HG02973 (cell line): ENCODE results near the gene IFT80.
"Not testable (repeated sequence)": the region's sequence is repeated elsewhere in the genome, so short reads cannot be mapped to it uniquely, and the experiment has no call there.

Experiments used
- ATAC-seq: cut with Tn5 transposase; IDR thresholded peaks from one replicate; pipeline ENCODE4 v1.9.1; 2021; ENCODE audit warnings: moderate library complexity; ENCODE audit not compliant: unreplicated experiment

IFT80 gene

GRCh38 chr3:160280836-160281235 is 118.2 kb downstream of the IFT80 start:
- ATAC-seq: no peak

DNA sequence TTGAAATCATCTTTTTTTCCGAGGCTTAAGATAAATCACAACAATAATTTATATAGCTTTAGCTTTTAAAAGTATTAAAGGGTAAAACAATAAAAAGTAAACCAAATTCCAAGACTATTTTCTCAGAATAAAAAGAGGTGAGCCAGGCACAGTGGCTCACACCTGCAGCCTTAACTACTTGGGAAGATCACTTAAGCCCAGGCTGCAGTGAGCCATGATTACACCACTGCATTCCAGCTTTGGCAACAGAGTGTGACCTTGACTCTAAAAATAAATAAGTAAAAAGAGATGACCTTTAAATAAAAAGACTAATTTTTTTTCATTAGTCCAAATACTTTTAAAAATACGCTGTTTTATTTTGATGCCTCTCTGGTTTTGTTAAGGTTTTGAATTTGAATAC is 119.4 kb downstream of the IFT80 start:
- no peak for ATAC-seq

DNA sequence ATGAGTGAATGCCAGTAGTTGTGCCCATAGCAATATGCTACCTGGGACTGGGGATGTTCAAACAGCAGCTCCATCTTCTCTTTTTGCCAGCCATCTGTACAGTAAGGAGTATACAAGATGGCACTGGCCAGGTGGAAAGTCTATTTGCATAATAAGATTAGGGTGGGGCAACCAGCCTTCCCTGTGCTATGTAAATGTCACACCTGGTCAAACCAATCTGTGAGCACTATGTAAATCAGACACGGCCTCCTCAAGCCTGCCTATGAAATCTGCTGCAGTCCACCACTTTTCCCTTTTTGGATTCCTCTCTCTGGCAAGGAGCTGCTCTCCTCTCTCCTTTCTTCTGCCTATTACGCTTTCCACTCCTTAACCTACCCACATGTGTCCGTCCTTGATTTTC is 120.8 kb downstream of the IFT80 start:
- ATAC-seq: no peak

DNA sequence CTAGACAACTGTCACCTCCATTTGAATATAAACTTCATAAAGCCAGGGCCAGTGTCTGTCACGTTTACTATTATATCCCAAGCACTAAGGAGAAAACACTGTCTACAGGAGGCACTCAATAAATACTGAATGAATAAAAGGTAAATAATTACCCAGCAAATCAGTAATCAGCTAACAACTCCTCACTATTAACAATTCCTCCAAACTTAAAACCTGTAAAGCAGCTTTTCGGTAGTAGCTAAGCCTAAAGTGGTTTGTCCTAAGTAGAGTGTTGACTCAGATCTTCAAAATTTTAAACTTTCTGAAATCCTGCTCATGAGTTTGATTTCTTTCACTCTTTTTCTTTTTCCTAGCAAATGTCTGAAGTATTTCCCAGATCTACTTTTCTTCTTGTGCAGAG is 133.9 kb downstream of the IFT80 start:
- ATAC-seq: no peak

GRCh38 chr3:160260587-160261270 is 138.3 kb downstream of the IFT80 start:
- ATAC-seq: no peak

- ATAC-seq: no peak
Observed at GRCh38 chr3:160259589-160259988, 139.4 kb downstream of the IFT80 start.

- ATAC-seq: no peak
Observed at GRCh38 chr3:160257606-160258005, 141.4 kb downstream of the IFT80 start.

- no peak for ATAC-seq
Observed at GRCh38 chr3:160253298-160253697, 145.7 kb downstream of the IFT80 start.

- no peak for ATAC-seq
Observed at GRCh38 chr3:160247766-160248165, 151.3 kb downstream of the IFT80 start.

DNA sequence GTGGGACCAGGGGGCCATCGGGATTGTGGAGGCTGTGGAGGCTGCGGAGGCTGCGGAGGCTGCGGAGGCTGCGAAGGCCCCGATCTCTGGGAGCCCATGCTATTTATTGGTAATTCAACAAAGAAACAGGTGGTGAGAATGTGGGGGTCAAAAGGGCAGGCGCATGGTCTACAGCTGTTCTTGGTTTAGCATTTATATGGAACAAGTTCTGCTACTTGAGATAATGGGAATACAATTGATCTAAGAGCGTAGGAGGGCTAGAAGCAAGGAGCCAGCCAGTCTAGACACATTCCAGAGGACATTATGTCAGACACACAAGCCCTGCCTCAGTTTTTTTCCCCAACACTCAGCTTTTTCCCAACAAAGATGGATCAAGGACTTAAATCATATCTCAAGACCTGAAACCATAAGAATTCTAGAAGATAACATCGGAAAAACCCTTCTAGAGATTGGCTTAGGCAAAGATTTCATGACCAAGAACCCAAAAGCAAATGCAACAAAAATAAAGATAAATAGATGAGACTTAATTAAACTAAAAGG is 153.7 kb downstream of the IFT80 start:
- no peak for ATAC-seq

DNA sequence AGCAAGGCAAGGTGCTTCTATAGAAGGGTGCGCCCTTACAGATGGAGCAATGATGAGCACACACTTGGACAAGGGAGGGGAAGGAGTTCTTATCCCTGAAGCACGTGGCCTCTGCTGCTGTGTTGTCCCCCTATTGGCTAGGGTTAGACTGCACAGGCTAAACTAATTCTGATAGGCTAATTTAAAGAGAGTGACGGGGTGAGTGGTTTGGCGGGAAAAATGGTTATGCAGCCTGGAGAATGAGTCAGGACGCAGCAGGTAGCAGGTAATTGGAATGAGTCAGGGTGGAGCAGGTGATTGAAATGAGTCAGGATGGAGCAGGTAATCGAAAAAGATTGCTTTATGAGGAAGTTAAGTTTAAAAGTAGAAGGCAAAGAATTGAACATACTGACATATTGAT is 158.3 kb downstream of the IFT80 start:
- not testable (repeated sequence) for ATAC-seq

DNA sequence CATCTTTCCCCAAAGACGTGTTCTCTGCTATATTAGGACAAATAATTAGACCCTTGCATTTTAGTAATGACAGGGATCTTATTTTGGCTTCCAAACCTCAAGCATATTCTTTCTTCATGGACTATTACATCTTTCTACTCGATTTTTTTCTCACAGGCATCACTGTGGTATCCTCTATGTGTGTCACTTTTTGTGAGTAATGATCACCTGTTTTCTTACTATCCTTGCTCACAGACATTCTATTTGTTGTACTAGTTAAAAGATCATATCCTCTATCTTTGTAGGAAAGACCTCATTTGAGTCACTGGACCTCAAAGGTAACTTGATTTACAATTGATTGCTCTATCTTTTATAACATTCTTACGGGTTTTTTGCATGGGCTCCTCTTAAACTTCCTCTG is 167.0 kb downstream of the IFT80 start:
- no peak for ATAC-seq

DNA sequence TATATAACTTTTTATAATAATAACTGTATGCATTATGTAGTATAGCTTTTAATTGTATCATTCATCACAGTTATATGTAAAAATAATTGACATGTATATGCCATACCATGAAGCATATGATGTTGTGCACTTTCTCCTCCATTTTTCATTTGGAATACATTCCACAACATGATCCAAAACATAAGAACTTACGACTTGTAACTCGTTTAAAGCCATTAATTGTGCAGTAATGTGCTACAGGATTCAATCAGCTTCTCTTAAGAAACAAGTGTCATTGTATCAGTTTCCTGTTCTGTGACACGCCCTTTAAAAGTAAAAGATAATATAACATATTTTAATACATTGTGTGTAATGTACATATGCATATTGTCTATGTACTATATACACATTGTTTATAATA is 171.6 kb downstream of the IFT80 start:
- ATAC-seq: no peak

DNA sequence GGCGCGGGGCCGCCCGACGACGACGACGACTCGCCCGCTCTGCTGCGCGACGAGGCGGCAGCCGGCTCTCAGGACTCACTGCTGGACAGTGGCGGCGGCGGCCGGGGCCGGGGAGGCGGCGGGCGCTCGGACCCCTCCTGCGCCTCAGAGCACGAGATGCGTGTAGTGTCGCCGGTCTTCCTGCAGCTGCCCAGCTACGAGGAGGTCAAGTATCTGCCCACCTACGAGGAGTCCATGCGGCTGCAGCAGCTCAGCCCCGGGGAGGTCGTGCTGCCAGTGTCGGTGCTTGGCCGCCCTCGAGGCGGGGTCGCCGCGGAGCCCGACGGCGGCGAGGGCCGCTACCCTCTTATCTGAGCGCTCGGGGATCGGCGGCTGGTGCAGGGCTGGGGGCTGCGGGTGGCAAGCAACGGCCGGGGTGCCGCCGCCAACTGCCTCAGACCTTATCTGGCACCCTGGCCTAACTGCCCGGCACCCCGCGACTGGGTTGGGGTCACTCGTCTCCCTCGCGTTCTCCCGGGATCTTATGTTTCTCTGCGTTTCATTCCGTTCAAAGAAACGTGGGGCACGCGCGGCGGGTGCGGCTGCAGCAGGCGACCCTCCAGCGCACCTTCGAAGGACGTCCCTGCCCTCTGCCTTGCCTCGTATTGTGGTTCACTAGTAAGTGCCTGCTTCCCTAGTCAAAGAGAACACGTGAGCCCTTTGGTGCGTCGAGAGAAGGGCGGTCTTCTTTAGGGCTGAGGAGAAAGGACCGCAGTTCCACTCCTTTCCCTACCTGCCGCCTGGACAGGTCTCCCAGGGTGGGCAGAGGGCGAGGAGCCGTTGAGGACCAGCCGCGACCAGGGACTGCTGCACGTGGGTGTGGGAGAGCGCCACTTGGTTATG is 172.8 kb downstream of the IFT80 start:
- ATAC-seq: peak; percentile 16

DNA sequence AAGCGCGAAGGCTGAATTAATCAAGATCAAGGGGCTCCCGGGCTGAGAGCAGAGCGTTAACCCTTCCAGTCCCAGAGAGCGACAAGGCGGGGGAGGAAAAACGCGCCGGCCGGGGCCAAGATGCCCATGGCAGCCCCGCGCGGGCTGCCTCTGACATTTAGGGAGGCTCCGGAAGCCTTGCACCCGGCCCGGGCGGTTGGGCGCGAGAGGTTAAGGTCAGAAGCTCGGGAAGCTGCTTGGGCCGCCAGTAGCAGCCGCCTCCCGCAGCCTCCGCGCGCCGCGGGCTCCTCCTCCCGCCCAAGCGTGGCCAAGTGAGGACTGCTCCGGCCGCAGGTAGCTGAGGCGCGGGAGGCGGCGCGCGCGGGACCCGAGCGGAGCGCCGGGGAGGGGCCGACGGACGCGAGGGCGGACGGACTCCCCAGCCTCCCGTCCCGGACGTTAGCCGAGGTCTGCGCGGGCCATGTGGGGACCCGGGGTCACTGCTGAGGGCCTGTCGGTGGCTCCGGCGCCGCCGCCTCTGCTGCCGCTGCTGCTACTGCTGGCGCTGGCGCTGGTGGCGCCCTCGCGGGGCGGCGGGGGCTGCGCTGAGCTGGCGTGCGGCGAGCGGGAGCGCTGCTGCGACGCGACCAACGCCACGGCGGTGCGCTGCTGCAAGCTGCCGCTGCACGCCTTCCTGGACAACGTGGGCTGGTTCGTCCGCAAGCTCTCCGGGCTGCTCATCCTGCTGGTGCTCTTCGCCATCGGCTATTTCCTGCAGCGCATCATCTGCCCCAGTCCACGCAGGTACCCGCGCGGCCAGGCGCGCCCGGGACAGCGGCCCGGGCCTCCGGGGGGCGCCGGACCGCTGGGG is 173.6 kb downstream of the IFT80 start, which contains the start of gene C3orf80:
TSS of gene C3orf80 (plus strand) at position 247 of the 850 bp plus-strand sequence. CDS start at position 461, 214 bp downstream.
- ATAC-seq: peak; percentile 80

DNA sequence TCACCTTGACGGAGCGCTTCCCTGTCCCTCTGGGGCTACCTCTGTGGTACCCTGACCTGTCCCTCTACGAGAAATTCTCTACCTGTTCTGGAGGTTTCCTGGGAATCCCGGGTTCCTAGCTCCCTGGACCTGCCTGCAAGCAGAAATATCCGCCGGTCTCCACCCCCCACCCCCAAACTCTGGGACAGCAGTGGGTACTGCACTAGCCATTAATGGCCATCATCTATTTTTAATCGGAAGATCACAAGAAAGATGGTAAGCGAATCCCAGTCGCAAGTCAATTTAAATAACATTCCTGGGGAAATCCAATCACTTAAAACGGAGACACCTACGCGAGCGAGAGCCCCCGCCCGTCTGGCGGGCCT is 174.2 kb downstream of the IFT80 start:
- ATAC-seq: no peak

- no peak for ATAC-seq
Observed at GRCh38 chr3:160224256-160224655, 174.8 kb downstream of the IFT80 start.

DNA sequence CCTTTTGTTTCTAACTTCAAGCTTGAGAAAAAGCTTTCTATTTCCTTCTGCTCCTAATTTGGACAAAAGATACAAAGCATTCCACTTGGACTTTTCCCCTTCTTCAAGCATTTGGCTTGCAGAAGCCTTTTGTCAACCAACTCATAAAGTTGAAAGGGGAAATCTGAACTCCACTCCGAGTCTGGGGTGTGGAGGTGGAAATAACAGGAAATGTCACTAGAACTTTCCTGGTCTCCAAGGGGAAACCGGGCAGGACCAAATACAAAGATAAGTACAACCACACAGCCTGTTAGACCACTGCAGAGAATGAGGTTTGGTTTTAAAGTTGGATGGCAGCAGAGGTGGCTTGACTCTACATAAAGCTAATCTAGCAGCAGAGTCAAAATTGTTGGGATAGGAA is 178.0 kb downstream of the IFT80 start:
- no peak for ATAC-seq

- ATAC-seq: no peak
Observed at GRCh38 chr3:160220038-160220437, 179.0 kb downstream of the IFT80 start.

DNA sequence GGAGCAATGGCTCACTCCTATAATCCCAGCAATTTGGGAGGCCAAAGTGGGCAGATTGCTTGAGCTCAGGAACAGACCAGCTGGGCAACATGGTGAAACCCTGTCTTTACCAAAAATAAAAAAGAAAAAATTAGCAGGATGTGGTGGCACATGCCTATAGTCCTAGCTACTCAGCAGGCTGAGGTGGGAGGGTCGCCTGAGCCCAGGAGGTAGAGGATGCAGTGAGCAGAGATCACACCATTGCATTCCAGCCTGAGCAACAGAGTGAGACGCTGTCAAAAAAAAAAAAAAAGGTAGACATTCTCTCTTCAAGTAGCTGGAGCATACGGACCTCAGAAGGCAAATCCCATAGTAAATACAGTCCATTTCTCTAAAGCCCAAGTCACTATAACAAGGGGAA is 180.9 kb downstream of the IFT80 start:
- no peak for ATAC-seq

GRCh38 chr3:160217675-160218074 is 181.3 kb downstream of the IFT80 start:
- no peak for ATAC-seq
